Transverse colon (tissue), 3 donors: ENCODE results near the gene DYNC2H1.

Experiments
- CTCF ChIP-seq, 5 experiments: fragments of 200-600 bp in 3 of 5; fragments of 450-650 bp in 2 of 5; sonication (generic) in 3 of 5; IDR thresholded peaks; 1 replicate in 2 of 5; 2 replicates in 3 of 5; pipeline ENCODE4 v1.5.1; 2016 to 2017; ENCODE audit warnings: antibody characterized with exemption in 5 of 5, inconsistent platforms in 3 of 5, mild to moderate bottlenecking in 2 of 5, moderate library complexity in 1 of 5
- EP300 ChIP-seq: sonication (generic); formaldehyde crosslinking; IDR thresholded peaks from one replicate; pipeline ENCODE4 v1.6.1; 2017; ENCODE audit warnings: antibody characterized with exemption, low read depth
- POLR2A ChIP-seq: fragments of 450-650 bp; IDR thresholded peaks from one replicate; pipeline ENCODE4 v1.6.1; 2016; ENCODE audit warnings: antibody characterized with exemption, mild to moderate bottlenecking, moderate library complexity

DNA sequence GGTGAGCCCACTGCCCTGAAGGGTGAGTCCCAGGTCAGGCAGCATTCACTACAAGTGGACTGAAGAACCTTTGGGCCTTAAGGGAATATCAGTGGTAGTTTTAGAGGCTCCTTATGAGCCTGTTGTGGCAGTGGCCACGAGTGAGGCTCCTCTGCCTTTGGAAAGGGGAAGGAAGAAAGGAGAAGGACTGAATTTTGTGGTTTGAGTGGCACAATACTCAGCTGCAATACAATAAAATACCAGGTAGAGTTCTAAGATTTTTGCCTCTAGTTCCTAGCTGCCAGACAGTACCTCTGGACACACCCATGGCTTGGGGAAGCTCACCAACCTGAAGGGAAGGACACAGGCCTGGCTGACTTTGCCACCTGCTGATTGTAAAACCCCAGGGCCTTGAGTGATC is 260.9 kb downstream of the DYNC2H1 start:
- TF ChIP-seq CTCF (IDR thresholded peaks at IDR 0.05) (no peak), POLR2A (no peak), EP300 (no peak)
